ENCODE data around the gene CUEDC2. TPM values are rescaled to one million over a fixed set of nuclear protein-coding genes. Genes with fewer than 3 reads are reported as not detected.

The CUEDC2 gene
- total and polyA plus RNA-seq, 4 donors = 14.4 to 36.1 (median 24.1) TPM

- no peak overlapping the region for H3K27ac ChIP-seq (ENCODE audit: low read depth in 1 of 2, low read length in 2 of 2)
- H3K4me1 ChIP-seq (ENCODE audit: control insufficient read depth in 4 of 4, insufficient read depth in 4 of 4, low read length in 3 of 4) = peaks cover 4 to 25% (median 12%) of the 10 kb centered on the region in 4 donors
- H3K36me3 ChIP-seq (ENCODE audit: control insufficient read depth in 4 of 4, insufficient read depth in 3 of 4, low read depth in 1 of 4, low read length in 3 of 4) = peaks cover 0 to 27% (median 3%) of the 10 kb centered on the region in 4 donors
Measured at GRCh38 chr10:102401342-102401654, 31.1 kb downstream of the CUEDC2 start.

GRCh38 chr10:102400598-102401341, 31.6 kb downstream of the CUEDC2 start:
- peaks cover 0 to 27% (median 3%) of the 10 kb centered on the region in 4 donors for H3K36me3 ChIP-seq (ENCODE audit: control insufficient read depth in 4 of 4, insufficient read depth in 3 of 4, low read depth in 1 of 4, low read length in 3 of 4)
- H3K9me3 ChIP-seq (ENCODE audit: control insufficient read depth in 4 of 4, low read length in 3 of 4) = no peaks in the 10 kb centered on the region
- H3K4me3 ChIP-seq (ENCODE audit: low read depth in 1 of 3, low read length in 3 of 3) = no peak overlapping the region
- no peaks in the 10 kb centered on the region for H3K27me3 ChIP-seq (ENCODE audit: control insufficient read depth in 4 of 4, insufficient read depth in 4 of 4, low read length in 3 of 4)
- TF ChIP-seq HNF4A (conservative IDR thresholded peaks at IDR 0.05) (no peak), HNF4G (IDR thresholded peaks at IDR 0.05) (no peak), YY1 (IDR thresholded peaks at IDR 0.05) (no peak)
- TF ChIP-seq, protein P1, sequence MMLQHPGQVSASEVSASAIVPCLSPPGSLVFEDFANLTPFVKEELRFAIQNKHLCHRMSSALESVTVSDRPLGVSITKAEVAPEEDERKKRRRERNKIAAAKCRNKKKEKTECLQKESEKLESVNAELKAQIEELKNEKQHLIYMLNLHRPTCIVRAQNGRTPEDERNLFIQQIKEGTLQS (IDR thresholded peaks at IDR 0.05) = no peak
- WGBS = 95% methylated on average over 22 of the region's 22 CpGs
- peaks cover 8 to 31% (median 16%) of the 10 kb centered on the region in 4 donors for H3K4me1 ChIP-seq (ENCODE audit: control insufficient read depth in 4 of 4, insufficient read depth in 4 of 4, low read length in 3 of 4)
- H3K27ac ChIP-seq (ENCODE audit: low read depth in 1 of 2, low read length in 2 of 2) = no peak overlapping the region
- no peak for DNase-seq (ENCODE audit: low spot score)
- no peak overlapping the region for H3K9ac ChIP-seq (ENCODE audit: low read depth in 1 of 2, low read length in 2 of 2)

More at GRCh38 chr10:102401342-102401654, 31.1 kb downstream of the CUEDC2 start:
- Histone ChIP-seq H3K27me3 (ENCODE audit: control insufficient read depth in 4 of 4, insufficient read depth in 4 of 4, low read length in 3 of 4) (no peaks in the 10 kb centered on the region), H3K9me3 (ENCODE audit: control insufficient read depth in 4 of 4, low read length in 3 of 4) (no peaks in the 10 kb centered on the region), H3K4me3 (ENCODE audit: low read depth in 1 of 3, low read length in 3 of 3) (no peak overlapping the region), H3K9ac (ENCODE audit: low read depth in 1 of 2, low read length in 2 of 2) (no peak overlapping the region)
- no peak for DNase-seq (ENCODE audit: low spot score)
- TF ChIP-seq ZBTB33 (IDR thresholded peaks at IDR 0.05) = no peak
- TF ChIP-seq CTCF (IDR thresholded peaks at IDR 0.05; ENCODE audit: low read depth, low read length, missing input control) = no peak
- TF ChIP-seq EGR1 (IDR thresholded peaks at IDR 0.05; ENCODE audit: low read depth in 2 of 2) = no peak
- TF ChIP-seq GABPA (IDR thresholded peaks at IDR 0.05 in 1 of 2, conservative IDR thresholded peaks at IDR 0.05 in 1 of 2) = no peak
- TF ChIP-seq HNF4G (IDR thresholded peaks at IDR 0.05) = no peak
- no peak for TF ChIP-seq SP1 (IDR thresholded peaks at IDR 0.05)
- TF ChIP-seq YY1 (IDR thresholded peaks at IDR 0.05) = no peak
- no peak for TF ChIP-seq JUND (IDR thresholded peaks at IDR 0.05)
- WGBS = 96% methylated on average over 8 of the region's 8 CpGs

- Histone ChIP-seq H3K9ac (ENCODE audit: low read depth in 1 of 2, low read length in 2 of 2) (no peak overlapping the region), H3K27me3 (ENCODE audit: control insufficient read depth in 4 of 4, insufficient read depth in 4 of 4, low read length in 3 of 4) (no peaks in the 10 kb centered on the region), H3K27ac (ENCODE audit: low read depth in 1 of 2, low read length in 2 of 2) (no peak overlapping the region), H3K4me3 (ENCODE audit: low read depth in 1 of 3, low read length in 3 of 3) (no peak overlapping the region), H3K36me3 (ENCODE audit: control insufficient read depth in 4 of 4, insufficient read depth in 3 of 4, low read depth in 1 of 4, low read length in 3 of 4) (peaks cover 0 to 27% (median 3%) of the 10 kb centered on the region in 4 donors), H3K4me1 (ENCODE audit: control insufficient read depth in 4 of 4, insufficient read depth in 4 of 4, low read length in 3 of 4) (peaks cover 8 to 31% (median 16%) of the 10 kb centered on the region in 4 donors), H3K9me3 (ENCODE audit: control insufficient read depth in 4 of 4, low read length in 3 of 4) (no peaks in the 10 kb centered on the region)
- 91% methylated on average over 17 of the region's 17 CpGs for WGBS
- no peak for DNase-seq (ENCODE audit: low spot score)
- no peak for TF ChIP-seq EGR1 (IDR thresholded peaks at IDR 0.05; ENCODE audit: low read depth in 2 of 2)
- no peak for TF ChIP-seq HNF4A (conservative IDR thresholded peaks at IDR 0.05)
- no peak for TF ChIP-seq MAX (IDR thresholded peaks at IDR 0.05)
- no peak for TF ChIP-seq RAD21 (IDR thresholded peaks at IDR 0.05)
- TF ChIP-seq RXRA (IDR thresholded peaks at IDR 0.05) = no peak
- TF ChIP-seq FOXA1 (IDR thresholded peaks at IDR 0.05) = no peak
- TF ChIP-seq JUND (IDR thresholded peaks at IDR 0.05) = no peak
- TF ChIP-seq FOXA2 (IDR thresholded peaks at IDR 0.05) = no peak
- TF ChIP-seq YY1 (IDR thresholded peaks at IDR 0.05) = no peak
- TF ChIP-seq, protein P1 (IDR thresholded peaks at IDR 0.05) = no peak
- TF ChIP-seq REST (IDR thresholded peaks at IDR 0.05) = no peak
- no peak for TF ChIP-seq GABPA (IDR thresholded peaks at IDR 0.05 in 1 of 2, conservative IDR thresholded peaks at IDR 0.05 in 1 of 2)
- no peak for TF ChIP-seq HNF4G (IDR thresholded peaks at IDR 0.05)
Measured at GRCh38 chr10:102400076-102400475, 32.3 kb downstream of the CUEDC2 start.

All from liver (tissue), 9 donors.